HG03159 (cell line): ENCODE results near the gene BRAT1.
"Not testable (repeated sequence)": the region's sequence is repeated elsewhere in the genome, so short reads cannot be mapped to it uniquely, and the experiment has no call there.

ENCODE experiments used
- ATAC-seq: cut with Tn5 transposase; IDR thresholded peaks from one replicate; pipeline ENCODE4 v1.9.1; 2021; ENCODE audit warnings: mild to moderate bottlenecking, moderate library complexity; ENCODE audit not compliant: unreplicated experiment

The BRAT1 gene

GRCh38 chr7:2555121-2556052 is at the start of gene BRAT1:
BRAT1 (minus strand) TSS chr7:2555524; CDS start chr7:2554431, 1,093 bp downstream.
- peak; percentile 61 for ATAC-seq

- ATAC-seq: no peak
Observed at GRCh38 chr7:2604608-2605174, 49.4 kb upstream of the BRAT1 start.

DNA sequence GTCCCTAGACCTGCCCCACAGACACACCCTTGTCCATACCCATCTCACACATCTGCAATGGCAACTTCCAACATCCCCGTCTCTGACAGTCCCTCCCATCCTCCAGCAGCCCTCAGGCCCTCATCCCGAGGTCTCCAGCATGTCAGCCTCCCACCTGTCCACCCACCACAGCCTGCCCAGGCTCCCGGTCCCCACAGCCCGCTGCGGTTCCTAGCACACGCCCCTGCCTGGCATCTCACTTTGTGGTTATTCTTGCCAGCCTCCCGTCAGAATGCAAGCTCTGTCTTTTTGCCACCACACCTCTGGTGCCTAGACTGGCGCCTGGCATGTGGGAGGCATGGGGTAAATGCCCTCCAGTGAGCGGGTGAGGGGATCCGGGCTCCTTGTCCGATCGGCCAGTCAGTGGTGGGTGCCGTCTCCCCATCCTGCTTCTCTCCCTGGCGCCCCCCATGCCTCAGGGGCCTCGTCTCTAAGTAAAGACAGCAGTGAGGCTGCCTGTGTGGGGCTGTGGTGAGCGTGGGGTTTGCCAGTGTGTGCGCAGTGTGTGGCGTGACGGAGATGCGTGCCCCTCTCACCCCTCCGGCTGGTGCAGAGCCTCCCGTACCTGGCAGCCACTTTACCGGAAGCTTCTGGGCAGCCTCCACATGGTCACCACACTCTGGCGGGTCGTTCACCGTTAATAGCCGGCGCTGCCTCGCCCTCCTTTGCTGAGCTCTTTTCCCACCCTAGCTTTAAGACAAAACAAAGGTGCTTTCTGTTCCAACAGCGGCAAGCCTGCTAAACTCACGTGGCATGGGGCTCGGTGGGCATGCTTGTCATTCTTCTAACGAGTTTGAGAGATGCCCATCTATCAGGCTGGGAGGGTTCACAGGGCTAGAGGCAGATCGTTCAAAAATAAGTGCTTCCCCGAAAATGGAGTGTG is 48.0 kb upstream of the BRAT1 start:
- no peak for ATAC-seq

DNA sequence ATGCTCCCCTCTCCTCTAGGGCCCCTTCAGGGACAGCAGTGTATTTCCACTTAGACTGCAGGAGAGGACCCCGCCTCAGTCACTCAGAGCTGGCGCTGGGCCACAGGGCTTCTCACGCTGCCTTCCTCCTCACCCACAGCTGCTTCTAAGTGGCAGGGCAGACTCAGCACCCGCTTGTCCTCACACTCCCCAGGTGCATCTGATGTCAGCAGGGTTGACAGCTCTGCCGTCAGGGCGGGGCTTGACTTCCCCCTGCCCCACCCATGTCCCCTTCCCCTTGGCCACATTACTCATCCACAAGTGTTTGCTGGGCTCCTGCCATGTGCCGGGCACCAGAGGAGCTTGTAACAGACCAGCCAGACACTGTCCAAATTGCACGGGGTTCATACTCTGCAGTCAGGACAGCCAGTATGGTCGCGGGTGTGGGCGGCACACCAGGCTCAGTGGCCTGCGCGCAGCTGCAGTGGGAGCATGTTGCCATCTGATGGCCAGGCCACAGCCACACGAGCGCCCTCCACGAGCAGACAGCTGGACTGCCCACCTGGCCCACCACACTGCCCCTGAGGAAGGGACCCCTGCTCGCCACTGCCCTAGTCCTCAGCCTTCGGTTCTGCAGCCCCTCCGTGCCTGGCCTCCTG is 47.2 kb upstream of the BRAT1 start:
- no peak for ATAC-seq

DNA sequence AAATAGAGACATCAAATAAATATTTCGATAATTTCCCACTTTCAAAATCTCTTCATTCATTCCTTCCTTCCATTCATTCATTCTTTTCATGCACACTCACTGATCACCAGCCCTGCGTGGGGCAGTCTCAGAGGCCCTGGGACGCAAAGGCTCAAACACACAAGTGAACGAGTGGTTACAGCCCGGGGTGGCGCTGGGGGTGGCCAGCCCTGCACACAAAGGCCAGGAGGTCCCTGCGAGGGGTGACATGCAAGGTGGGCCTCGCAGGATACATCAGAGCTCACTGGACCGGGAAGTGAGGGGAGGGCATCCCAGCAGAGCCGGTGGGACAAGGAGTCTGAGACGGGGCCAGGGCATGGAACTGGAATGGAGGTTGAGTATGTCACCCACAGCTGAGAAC is 46.6 kb upstream of the BRAT1 start:
- no peak for ATAC-seq

DNA sequence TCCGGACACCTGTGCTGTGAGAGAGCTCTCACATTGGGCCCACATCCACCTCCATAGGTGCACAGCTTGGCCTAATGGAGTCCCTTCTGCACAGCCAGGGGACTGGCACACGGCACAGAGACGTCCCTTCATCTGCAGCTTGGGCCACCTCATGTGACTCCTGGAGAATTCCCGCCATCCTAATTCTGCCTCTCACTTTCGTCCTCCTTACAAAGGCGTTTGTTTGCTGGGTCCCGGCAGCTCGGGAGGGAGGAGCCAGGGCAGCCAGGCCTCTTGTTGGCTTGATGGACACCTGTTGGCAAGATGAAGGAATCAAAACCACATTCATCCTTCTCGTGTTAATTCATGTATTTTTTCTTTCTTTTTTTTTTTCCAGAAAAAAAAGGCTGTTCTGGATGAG is 45.7 kb upstream of the BRAT1 start:
- no peak for ATAC-seq

DNA sequence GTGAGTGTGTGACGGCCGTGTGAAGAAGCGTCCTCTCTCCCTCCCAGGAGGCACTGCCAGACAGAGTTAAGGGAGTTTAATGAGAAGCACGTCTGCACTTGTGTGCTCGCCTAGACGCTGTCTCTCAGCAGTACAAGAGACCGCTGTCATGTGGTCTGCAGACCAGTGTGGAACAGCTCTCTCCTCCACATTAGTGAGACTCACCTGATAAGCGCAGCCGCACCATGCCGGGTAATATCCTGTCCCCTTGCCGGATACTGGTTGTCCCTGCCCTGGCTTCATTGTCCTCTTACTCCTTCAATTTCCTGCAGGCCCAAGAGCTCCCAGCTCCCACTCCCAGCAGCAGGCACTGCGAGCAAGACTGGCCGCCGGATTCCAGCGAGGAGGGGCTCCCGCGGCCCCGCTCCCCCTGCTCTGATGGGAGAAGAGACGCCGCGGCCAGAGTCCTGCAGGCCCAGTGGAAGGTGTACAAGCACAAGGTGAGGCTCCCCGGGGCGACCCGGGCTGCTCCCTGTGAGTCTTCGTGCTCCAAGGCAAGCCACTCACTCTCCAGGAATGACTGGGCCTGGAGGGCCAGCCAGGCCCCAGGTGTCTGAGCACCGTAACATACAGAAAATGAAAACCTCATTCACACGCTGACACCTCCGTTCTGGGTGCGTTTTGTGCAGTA is 43.0 kb upstream of the BRAT1 start:
- no peak for ATAC-seq

DNA sequence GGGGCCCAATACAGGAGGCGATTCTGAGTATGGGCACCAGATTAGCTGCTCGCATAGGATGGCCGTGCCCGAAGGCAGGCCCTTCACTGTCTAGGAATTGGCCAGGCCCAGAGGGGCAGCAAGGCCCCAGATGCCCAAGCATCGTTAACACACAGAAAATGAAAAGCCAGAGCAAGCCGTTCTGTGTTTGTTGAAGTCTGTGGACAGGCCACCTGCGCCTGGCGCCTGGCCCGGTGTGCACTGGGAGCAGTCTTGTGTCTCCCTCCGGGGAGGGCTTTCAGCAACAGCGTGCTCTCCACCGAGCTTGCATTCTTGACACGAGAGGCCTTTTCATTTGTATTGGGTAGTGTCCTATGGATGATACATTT is 41.9 kb upstream of the BRAT1 start:
- ATAC-seq: no peak

DNA sequence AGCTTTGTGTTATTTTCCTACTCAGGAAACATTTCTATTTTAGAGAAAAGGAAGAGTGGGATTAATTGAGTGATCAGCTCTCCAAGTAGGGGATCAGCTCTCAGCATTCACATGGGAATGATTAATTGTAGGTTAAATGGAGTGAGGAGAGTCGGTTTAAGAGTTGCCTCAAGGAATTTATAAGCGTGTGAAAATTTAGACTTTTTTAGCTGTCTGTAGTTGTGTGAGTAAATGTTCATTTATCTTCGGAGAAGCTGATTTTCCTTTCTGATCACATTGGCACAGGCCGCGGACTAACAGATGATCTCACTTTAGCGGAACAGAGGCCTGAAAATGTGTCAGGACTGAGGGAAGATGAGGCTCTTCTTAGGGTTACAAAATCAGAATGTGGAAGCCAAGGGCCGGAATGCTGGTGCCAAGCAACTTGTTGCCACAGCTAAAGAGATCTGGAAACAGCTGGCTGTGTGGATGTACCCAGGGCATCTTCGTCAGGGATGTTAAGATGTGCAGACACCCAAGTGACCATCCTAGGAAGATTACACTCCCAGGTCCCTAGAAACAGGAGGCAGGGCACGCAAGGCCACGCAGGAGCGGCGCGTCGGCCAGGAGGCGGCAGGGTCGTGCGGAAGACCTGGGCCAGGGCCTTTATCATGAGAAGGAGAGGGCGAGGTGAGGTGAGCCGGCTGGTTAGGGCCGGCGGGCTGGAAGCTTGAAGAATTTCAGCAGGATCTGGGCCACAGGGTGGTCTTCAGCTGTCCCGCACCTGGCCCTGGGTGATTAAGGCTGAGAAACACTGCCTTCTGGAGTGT is 41.3 kb upstream of the BRAT1 start:
- ATAC-seq: no peak

GRCh38 chr7:2595258-2595860 is 40.0 kb upstream of the BRAT1 start:
- ATAC-seq: no peak

- ATAC-seq: no peak
Observed at GRCh38 chr7:2594599-2594998, 39.3 kb upstream of the BRAT1 start.

- no peak for ATAC-seq
Observed at GRCh38 chr7:2593036-2593727, 37.9 kb upstream of the BRAT1 start.

GRCh38 chr7:2592375-2592865 is 37.1 kb upstream of the BRAT1 start:
- ATAC-seq: no peak

DNA sequence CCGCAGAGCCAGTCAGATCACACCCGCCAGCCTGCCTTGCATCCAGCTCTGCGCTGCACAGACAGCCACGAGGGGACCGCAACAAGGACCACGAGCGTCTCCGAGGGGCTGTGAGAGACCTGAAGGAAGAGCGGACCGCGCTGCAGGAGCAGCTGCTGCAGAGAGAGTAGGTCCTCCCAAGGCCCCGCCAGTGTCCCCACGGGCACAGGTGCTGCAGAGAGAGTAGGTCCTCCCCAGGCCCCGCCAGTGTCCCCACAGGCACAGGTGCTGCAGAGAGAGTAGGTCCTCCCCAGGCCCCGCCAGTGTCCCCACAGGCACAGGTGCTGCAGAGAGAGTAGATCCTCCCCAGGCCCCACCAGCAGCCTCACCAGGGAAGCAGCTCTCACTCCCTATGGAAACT is 34.6 kb upstream of the BRAT1 start:
- ATAC-seq: not testable (repeated sequence)

GRCh38 chr7:2589341-2589740 is 34.0 kb upstream of the BRAT1 start:
- no peak for ATAC-seq

DNA sequence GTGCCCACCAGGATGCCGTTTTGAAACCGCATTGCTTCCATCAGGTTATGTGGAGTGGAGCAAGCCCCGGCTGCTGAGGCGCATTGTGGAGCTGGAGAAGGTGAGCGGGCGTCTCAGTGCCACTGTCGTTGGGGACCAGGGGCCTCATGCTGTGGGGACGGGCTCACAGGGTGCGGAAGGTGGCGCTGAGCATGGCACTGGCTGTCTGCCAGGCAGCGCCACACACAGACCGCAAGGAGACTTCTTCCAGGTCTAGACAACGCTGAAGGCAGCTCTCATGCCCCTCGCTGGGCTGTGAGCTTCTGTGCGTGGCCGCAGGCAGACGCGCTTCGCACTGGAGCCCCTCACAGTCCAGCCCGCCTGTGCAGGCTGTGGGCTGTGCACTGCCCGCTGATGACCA is 32.5 kb upstream of the BRAT1 start:
- ATAC-seq: no peak

- no peak for ATAC-seq
Observed at GRCh38 chr7:2587134-2587533, 31.8 kb upstream of the BRAT1 start.

DNA sequence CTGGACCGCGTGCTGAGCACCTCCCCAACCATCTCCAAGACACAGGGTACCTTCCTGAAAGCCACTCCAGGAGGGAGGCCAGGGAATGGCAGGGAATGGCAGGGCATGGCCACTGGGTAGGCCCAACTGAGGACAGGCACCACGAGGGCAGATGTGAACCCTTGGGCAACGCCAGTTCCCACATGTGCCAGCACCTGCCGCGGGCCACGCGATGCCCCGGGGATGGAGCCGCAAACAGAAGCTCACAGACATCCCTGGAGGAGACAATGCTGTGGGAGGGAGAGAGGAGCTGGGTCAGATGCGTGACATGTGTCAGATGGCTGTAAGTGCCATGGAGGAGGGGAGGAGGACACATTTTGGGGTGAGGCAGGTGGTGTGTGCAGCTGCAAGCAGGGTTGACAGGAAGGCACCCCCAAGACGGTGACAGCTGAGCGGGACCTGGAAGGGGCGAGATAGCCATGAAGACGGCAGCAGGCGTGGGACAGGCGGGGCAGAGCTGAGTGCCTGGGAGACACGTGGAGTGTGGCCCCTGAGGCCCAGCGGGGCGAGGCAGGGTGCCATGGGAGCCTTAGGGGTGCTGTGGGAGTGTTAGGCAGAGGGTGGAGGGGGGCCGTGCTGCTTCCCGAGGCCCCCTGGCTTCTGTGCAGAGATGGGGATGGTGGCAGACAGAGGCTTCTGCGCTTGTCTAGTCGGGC is 31.1 kb upstream of the BRAT1 start:
- ATAC-seq: no peak
